ENCODE data around the gene DCDC1. TPM values are rescaled to one million over a fixed set of nuclear protein-coding genes. Genes with fewer than 3 reads are reported as not detected.
"Not testable (repeated sequence)": the region's sequence is repeated elsewhere in the genome, so short reads cannot be mapped to it uniquely, and the experiment has no call there.

The DCDC1 gene
- total RNA-seq, 1 experiment from 2014 or later, result 1.5 TPM

DNA sequence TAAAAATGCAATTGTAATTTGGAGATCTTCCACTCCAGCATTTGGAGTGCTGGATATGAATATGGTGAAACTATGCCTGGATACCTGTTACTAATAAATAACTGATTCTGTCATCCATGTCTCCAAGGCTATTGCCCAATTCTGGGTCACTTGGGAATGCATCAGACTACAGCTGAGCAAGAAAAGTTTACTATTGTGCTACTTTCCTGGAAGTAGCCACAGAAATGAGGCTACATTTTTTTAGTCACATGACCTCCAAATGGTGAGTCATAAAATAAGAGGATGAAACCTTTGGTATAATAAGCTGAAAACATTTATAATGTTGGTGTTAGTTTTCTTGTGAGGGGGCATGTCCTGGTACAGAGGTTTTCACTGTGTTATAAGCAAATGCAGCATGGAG lies 44.4 kb downstream of the DCDC1 start (continued):
- TF ChIP-seq CBX3 (IDR thresholded peaks at IDR 0.05; ENCODE audit: low read depth), result no peak
- no peak for TF ChIP-seq SRF (IDR thresholded peaks at IDR 0.05; ENCODE audit: low read depth)
- no peak for TF ChIP-seq REST (IDR thresholded peaks at IDR 0.05; ENCODE audit: low read depth)
- TF ChIP-seq EGR1 (IDR thresholded peaks at IDR 0.05; ENCODE audit: low read depth), result no peak

DNA sequence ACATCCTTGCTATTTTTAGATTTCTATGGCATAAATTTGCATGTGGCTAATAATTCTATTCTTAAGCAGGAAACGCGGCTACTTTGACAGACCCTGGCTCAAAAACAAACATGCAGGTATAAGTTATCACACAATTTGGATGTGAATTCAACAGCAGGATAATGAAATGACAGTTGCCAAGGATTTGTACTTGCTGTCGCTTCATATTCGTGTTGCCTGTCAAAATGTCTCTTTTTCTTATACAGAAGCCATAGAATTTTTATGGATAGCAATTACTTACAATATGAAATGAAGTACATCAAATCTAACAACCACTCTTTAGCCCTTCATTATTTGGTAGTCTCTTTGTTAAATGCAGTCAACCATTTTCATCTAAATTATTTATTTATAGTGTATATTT lies 46.4 kb downstream of the DCDC1 start:
- ChIA-PET CTCF (no interaction called here), RAD21 (ENCODE audit: low non-redundant PET in 1 of 2, low total read pairs in 2 of 2, uncharacterized antibody in 2 of 2, unreplicated experiment in 2 of 2) (no interaction called here), POLR2A (no interaction called here)
- no peak overlapping the region for H3K27ac ChIP-seq (ENCODE audit: low read depth, low read length)
- H3K9me3 ChIP-seq (ENCODE audit: control insufficient read depth in 1 of 2, insufficient read depth in 1 of 2, low read depth in 1 of 2, low read length in 2 of 2), result no peaks in the 10 kb centered on the region
- no peaks in the 10 kb centered on the region for H3K79me2 ChIP-seq (ENCODE audit: insufficient read depth, low read length)
- no TSS peak for BruUV-seq (replicated peaks)
- no peak overlapping the region for H3K4me2 ChIP-seq (ENCODE audit: low read length)
- intact Hi-C loops (cut with micrococcal nuclease), result no loop called here
- H4K20me1 ChIP-seq (ENCODE audit: insufficient read depth), result no peaks in the 10 kb centered on the region
- H3K9me2 ChIP-seq (ENCODE audit: insufficient read depth), result no peaks in the 10 kb centered on the region
- TF ChIP-seq CBX3 (IDR thresholded peaks at IDR 0.05; ENCODE audit: low read depth) (no peak), RAD21 (IDR thresholded peaks at IDR 0.05; ENCODE audit: low read depth) (no peak), REST (IDR thresholded peaks at IDR 0.05; ENCODE audit: low read depth) (no peak), SRF (IDR thresholded peaks at IDR 0.05; ENCODE audit: low read depth) (no peak), ATF3 (IDR thresholded peaks at IDR 0.05) (no peak), CEBPB (IDR thresholded peaks at IDR 0.05; ENCODE audit: low read depth) (no peak), POLR2A (IDR thresholded peaks at IDR 0.05; ENCODE audit: borderline replicate concordance, extremely low read depth, insufficient read depth, insufficient read length) (no peak), ELF1 (IDR thresholded peaks at IDR 0.05; ENCODE audit: borderline replicate concordance, low read depth) (no peak), FOSL1 (IDR thresholded peaks at IDR 0.05; ENCODE audit: low read depth) (no peak), ZFX (IDR thresholded peaks at IDR 0.05) (no peak), EZH2 (IDR thresholded peaks at IDR 0.05) (no peak), MAX (IDR thresholded peaks at IDR 0.05) (no peak), SIN3A (IDR thresholded peaks at IDR 0.05; ENCODE audit: low read depth) (no peak), POLR2AphosphoS5 (IDR thresholded peaks at IDR 0.05; ENCODE audit: low read depth, low read length) (no peak)
- ATAC-seq, result no peak
- peaks cover 3 to 5% of the 10 kb centered on the region in 2 experiments; a peak in 2 of 4 replicates for H3K4me1 ChIP-seq (ENCODE audit: control insufficient read depth in 1 of 2, insufficient read depth in 2 of 2, low read length in 2 of 2)
- H3K9ac ChIP-seq (ENCODE audit: low read length), result no peak overlapping the region
- DNase-seq (ENCODE audit: low read depth, low spot score), result no peak
- no peaks in the 10 kb centered on the region for H3K27me3 ChIP-seq (ENCODE audit: insufficient read depth, low read length)
- no peaks in the 10 kb centered on the region for H3K36me3 ChIP-seq (ENCODE audit: control insufficient read depth in 1 of 2, insufficient read depth in 2 of 2, low read length in 2 of 2)
- H2AFZ ChIP-seq (ENCODE audit: low read depth, low read length, poor library complexity, severe bottlenecking), result no peak overlapping the region
- H3K4me3 ChIP-seq (replicated peaks in 1 of 2; ENCODE audit: low read depth in 1 of 2, low read length in 2 of 2), result no peak overlapping the region

GRCh38 chr11:31321494-31321893 lies 48.0 kb downstream of the DCDC1 start:
- POLR2A ChIA-PET; BruUV-seq (replicated peaks); intact Hi-C loops (cut with micrococcal nuclease); H3K4me3 ChIP-seq (replicated peaks in 1 of 2; ENCODE audit: low read depth in 1 of 2, low read length in 2 of 2); ATAC-seq; H3K79me2 ChIP-seq (ENCODE audit: insufficient read depth, low read length); H3K36me3 ChIP-seq (ENCODE audit: control insufficient read depth in 1 of 2, insufficient read depth in 2 of 2, low read length in 2 of 2); H3K27ac ChIP-seq (ENCODE audit: low read depth, low read length); H3K9me2 ChIP-seq (ENCODE audit: insufficient read depth); H3K9ac ChIP-seq (ENCODE audit: low read length); H3K9me3 ChIP-seq (ENCODE audit: control insufficient read depth in 1 of 2, insufficient read depth in 1 of 2, low read depth in 1 of 2, low read length in 2 of 2); CTCF ChIA-PET; H4K20me1 ChIP-seq (ENCODE audit: insufficient read depth); H3K4me1 ChIP-seq (ENCODE audit: control insufficient read depth in 1 of 2, insufficient read depth in 2 of 2, low read length in 2 of 2); H2AFZ ChIP-seq (ENCODE audit: low read depth, low read length, poor library complexity, severe bottlenecking); H3K4me2 ChIP-seq (ENCODE audit: low read length); H3K27me3 ChIP-seq (ENCODE audit: insufficient read depth, low read length); RAD21 ChIA-PET (ENCODE audit: low non-redundant PET in 1 of 2, low total read pairs in 2 of 2, uncharacterized antibody in 2 of 2, unreplicated experiment in 2 of 2); DNase-seq (ENCODE audit: low read depth, low spot score): not testable (repeated sequence)

Measured in HCT116 (cell line).